Muscle of arm (tissue), 14 donors: ENCODE data around the gene DOP1A. TPM values are rescaled to one million over a fixed set of nuclear protein-coding genes. Genes with fewer than 3 reads are reported as not detected.
A peak's percentile ranks its signal among the peaks of the same experiment; 100 is the strongest.

ENCODE experiments used
- DNase-seq: peaks from one replicate; pipeline ENCODE4 v3.0.0-alpha.2; 2013
- long read RNA-seq, 11 donors: transcript quantifications; one replicate each; lab custom pipeline, GENCODE V29; 2026
- polyA plus RNA-seq, 12 donors: library from polyadenylated mRNA; unstranded; fragments of 120-200 nt; gene quantifications; one replicate each; pipeline ENCODE4 v1.2.1, GENCODE V29; 2013; ENCODE audit not compliant: insufficient read length in 12 of 12

Gene DOP1A
- polyA plus RNA-seq = 10 to 100 TPM in 11 of 12 donors, not detected in 1; 11.8 to 19.4 (median 15.0) TPM
- long read RNA-seq, donor 1, partial matches to known transcripts = 26 of 32 reads
- long read RNA-seq, donor 1, other reads (novel, unspliced or antisense) = 6 of 32 reads
- long read RNA-seq, donor 2, partial matches to known transcripts = 9 of 9 reads
- long read RNA-seq, donor 2, other reads (novel, unspliced or antisense) = 0 of 9 reads
- long read RNA-seq, donor 3 = 0 reads
- long read RNA-seq, donor 4 = 0 reads
- long read RNA-seq, donor 5 = 0 reads
- long read RNA-seq, donor 6, partial matches to known transcripts = 0 of 6 reads
- long read RNA-seq, donor 6, other reads (novel, unspliced or antisense) = 6 of 6 reads
- long read RNA-seq, donor 7 = 0 reads
- long read RNA-seq, donor 8 = 0 reads
- long read RNA-seq, donor 9 = 0 reads
- long read RNA-seq, donor 10 = 0 reads
- long read RNA-seq, donor 11 = 0 reads

GRCh38 chr6:83067448-83068439, at the start of gene DOP1A:
DOP1A (plus strand) TSS chr6:83067671; CDS start chr6:83096978, 29,307 bp downstream.
- DNase-seq = peak; percentile 96

GRCh38 chr6:83019741-83020140, 47.7 kb upstream of the DOP1A start:
- DNase-seq = no peak

GRCh38 chr6:83031689-83032088, 35.8 kb upstream of the DOP1A start:
- DNase-seq = no peak

- no peak for DNase-seq
Measured at GRCh38 chr6:83038246-83038645, 29.2 kb upstream of the DOP1A start.

GRCh38 chr6:83042467-83043053, 24.9 kb upstream of the DOP1A start:
- DNase-seq = no peak

GRCh38 chr6:83044091-83044768, 23.2 kb upstream of the DOP1A start:
- DNase-seq = no peak

- DNase-seq = no peak
Measured at GRCh38 chr6:83047065-83047754, 20.3 kb upstream of the DOP1A start.

GRCh38 chr6:83051377-83052172, 15.9 kb upstream of the DOP1A start:
- no peak for DNase-seq

GRCh38 chr6:83053678-83054077, 13.8 kb upstream of the DOP1A start:
- DNase-seq = no peak

- peak; percentile 51 for DNase-seq
Measured at GRCh38 chr6:83055366-83055964, 12.0 kb upstream of the DOP1A start.

- DNase-seq = peak; percentile 44
Measured at GRCh38 chr6:83057705-83058321, 9.7 kb upstream of the DOP1A start.

- DNase-seq = no peak
Measured at GRCh38 chr6:83061190-83061589, 6.3 kb upstream of the DOP1A start.

- DNase-seq = no peak
Measured at GRCh38 chr6:83062225-83062624, 5.2 kb upstream of the DOP1A start.

GRCh38 chr6:83065511-83066192, 1.8 kb upstream of the DOP1A start, which contains the start of gene UBE3D:
UBE3D (minus strand) TSS chr6:83065841; CDS start chr6:83065718, 123 bp downstream.
- DNase-seq = peak; percentile 90

GRCh38 chr6:83068616-83069015, 1.1 kb downstream of the DOP1A start:
- no peak for DNase-seq

- no peak for DNase-seq
Measured at GRCh38 chr6:83069633-83070032, 2.2 kb downstream of the DOP1A start.

GRCh38 chr6:83071023-83071422, 3.6 kb downstream of the DOP1A start:
- DNase-seq = no peak

- no peak for DNase-seq
Measured at GRCh38 chr6:83071707-83072106, 4.2 kb downstream of the DOP1A start.
